Measurements from ENCODE around the gene ENO2. TPM values are rescaled to one million over a fixed set of nuclear protein-coding genes. Genes with fewer than 3 reads are reported as not detected.
"Not testable (repeated sequence)": the region's sequence is repeated elsewhere in the genome, so short reads cannot be mapped to it uniquely, and the experiment has no call there.

ENO2 gene
- total RNA-seq, 2 donors from 2014 or later = 264 to 314 TPM

DNA sequence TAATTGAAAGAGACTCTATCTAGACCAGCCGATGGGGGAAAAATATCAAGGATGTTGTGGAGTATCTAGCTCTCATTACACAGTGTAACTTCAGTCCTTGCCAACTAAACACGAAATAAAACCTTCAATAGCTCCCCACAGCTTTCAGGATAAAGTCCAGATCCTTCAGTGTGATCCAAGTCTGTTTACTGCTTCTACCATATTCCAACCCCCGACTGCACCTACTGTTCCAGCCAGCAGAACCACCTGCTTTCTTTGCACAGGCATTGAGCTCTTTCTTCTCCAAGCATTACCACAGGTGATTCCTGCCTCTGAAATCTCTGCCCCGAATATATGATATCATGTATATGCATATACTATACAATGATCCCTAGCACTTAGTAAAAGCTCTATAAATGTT is 11.9 kb upstream of the ENO2 start:
- no peak overlapping the region for H3K27ac Mint-ChIP-seq
- no peak for DNase-seq (ENCODE audit: low spot score in 2 of 2)
- no peaks in the 10 kb centered on the region for H3K36me3 Mint-ChIP-seq
- no peak for ATAC-seq
- H3K9me3 Mint-ChIP-seq = no peaks in the 10 kb centered on the region

DNA sequence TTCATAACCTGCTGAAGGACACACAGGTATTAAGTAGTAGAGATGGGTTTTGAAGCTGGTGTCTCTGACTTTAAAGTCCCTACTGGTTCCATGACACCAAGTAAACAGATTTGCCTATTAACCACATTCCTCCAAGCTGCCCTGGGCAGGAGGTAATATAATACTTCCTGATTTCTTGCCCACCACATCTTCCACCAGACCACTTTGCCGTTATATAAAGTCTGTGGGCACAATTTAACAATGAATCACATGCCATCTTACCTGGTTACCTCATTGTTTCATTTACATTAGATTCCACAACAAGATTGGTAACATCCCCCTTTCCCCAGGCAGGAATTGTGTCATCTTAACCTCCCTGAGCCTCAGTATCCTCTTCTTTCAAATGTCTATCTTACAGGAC is 10.7 kb upstream of the ENO2 start:
- Mint-ChIP-seq H3K9me3 (no peaks in the 10 kb centered on the region), H3K36me3 (no peaks in the 10 kb centered on the region), H3K27ac (no peak overlapping the region)
- ATAC-seq = no peak
- no peak for DNase-seq (ENCODE audit: low spot score in 2 of 2)

DNA sequence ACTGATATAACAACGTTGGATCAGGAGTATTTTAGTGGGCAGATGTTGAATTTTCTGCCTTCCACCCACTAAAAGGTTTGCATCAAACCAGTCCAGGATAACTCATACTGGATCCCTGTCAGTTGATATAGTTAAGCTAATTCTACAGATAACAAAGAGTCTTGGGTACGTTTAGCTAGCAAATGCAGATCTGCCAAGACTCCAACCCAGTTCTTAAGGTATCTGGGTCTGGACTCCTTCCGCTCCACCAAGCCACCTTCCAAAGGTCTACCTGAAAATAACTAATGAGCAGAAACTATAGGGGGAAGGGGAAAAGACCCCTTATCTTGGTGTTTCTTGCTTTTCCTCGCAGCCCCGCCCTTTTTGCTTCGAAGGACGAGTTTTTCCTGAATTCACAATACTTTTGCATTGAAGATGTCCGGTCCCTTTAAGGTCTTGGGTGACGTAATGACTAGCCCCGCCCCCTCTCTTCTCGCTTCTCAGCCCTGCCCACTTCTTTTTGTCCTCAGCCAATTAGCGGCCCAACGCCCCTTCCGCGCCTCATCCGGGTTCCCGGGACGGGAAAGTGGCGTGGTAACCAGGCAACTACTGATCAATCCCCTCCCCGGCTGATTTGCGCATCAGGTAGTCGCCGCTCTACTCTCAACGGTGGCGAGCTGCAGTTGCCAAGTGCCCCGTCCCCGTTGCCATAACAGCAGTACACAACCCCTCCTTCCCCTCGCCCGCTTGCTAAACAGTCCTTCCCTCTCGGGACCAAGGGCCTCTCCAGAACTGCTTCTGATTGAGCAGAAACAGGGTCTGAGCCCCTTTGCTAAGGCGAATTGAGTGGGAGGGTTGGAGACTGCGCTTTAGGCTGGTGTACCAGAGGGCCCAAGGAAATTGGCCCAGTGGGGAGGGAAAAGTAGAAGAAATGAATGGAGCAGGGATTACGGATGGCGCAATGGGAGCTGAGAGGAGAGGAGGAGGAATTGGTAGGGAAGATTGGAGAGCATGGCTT is 9.8 kb upstream of the ENO2 start, which contains the start of gene LRRC23:
TSS of gene LRRC23 (plus strand) at position 543 of the 997 bp plus-strand sequence. CDS start 812 bp downstream, outside the sequence.
- H3K36me3 Mint-ChIP-seq = no peaks in the 10 kb centered on the region
- DNase-seq (ENCODE audit: low spot score in 2 of 2) = peak; percentile 95 to 97
- peak; percentile 93 to 98 for ATAC-seq
- no peaks in the 10 kb centered on the region for H3K9me3 Mint-ChIP-seq
- H3K27ac Mint-ChIP-seq = no peak within 1 kb of the TSS

DNA sequence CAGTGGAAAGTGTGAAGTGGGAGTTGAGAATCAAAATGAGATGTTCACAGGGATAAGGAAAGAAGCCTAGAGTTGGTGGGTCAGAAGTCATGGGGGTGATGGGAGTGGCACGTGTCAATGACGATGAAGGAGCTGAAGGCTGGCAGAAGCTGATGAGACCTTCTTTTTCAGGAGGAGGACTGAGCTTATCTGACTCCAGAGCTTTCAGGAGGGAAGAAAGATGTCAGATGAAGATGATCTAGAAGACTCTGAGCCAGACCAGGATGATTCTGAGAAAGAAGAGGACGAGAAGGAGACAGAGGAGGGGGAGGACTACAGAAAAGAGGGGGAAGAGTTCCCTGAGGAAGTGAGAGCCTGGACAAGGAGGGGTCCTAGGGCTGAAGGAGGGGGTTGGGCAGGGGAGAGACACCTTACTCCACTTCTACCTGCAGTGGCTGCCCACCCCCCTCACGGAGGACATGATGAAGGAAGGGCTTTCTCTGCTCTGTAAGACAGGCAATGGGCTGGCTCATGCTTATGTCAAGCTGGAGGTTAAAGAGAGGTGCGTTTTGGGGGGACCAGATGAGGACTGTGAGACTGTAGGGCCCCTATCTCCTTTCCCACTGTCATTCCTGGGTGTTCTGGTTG is 8.9 kb upstream of the ENO2 start:
- DNase-seq (ENCODE audit: low spot score in 2 of 2) = no peak
- no peak for ATAC-seq
- H3K9me3 Mint-ChIP-seq = no peaks in the 10 kb centered on the region

DNA sequence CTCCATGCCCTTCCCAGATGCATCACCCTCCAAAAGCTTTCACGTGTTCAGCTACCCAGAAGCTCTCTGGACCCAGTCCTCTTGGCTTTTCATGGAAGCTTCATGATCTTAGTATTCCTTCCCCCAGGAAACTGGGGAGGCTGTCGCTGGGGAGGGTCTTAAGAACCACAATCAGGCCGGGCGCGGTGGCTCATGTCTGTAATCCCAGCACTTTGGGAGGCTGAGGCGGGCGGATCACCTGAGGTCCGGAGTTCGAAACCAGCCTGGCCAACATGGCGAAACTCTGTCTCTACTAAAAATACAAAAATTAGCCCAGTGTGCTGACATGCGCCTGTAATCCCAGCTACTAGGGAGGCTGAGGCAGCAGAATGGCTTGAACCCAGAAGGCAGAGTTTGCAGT is 6.2 kb upstream of the ENO2 start:
- H3K27ac Mint-ChIP-seq; DNase-seq (ENCODE audit: low spot score in 2 of 2); H3K9me3 Mint-ChIP-seq; ATAC-seq; H3K36me3 Mint-ChIP-seq: not testable (repeated sequence)

More for the DNA sequence above, 8.9 kb upstream of the ENO2 start:
- Mint-ChIP-seq H3K36me3 (no peaks in the 10 kb centered on the region), H3K27ac (no peak overlapping the region)

DNA sequence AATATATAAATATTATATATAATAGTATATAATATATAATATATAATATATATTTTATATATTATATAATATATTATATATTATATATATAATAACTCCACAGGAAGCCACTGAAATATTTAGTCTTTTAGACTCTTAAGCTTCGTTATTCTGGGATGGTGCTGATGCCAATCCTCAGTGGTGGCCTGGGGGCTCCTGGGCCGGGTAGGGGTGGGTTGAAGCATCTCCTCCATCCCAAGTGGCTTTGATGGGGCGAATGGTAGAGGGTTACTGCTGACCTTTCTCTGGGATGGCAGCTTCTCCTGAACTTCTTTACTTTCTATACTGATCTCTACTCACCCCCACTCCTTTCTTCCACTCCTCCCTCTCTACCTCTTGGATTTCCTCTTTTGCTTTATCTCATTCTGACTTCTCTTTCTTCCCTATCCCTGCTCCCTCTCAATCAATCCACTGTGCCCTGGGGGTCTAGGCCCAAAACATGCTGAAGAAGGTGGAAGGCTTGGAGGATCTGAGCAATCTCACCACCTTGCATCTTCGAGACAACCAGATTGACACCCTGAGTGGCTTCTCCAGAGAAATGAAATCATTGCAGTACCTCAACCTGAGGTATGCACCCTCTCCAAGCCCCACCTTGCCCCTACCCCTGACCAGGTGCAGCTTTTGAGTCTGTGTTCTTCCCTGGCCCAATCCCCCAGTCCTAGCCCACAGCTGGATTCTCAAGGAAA is 4.8 kb upstream of the ENO2 start:
- ATAC-seq = peak in 1 of 2 donors; percentile 40
- Mint-ChIP-seq H3K9me3 (no peaks in the 10 kb centered on the region), H3K27ac (no peak overlapping the region), H3K36me3 (no peaks in the 10 kb centered on the region)
- DNase-seq (ENCODE audit: low spot score in 2 of 2) = no peak

DNA sequence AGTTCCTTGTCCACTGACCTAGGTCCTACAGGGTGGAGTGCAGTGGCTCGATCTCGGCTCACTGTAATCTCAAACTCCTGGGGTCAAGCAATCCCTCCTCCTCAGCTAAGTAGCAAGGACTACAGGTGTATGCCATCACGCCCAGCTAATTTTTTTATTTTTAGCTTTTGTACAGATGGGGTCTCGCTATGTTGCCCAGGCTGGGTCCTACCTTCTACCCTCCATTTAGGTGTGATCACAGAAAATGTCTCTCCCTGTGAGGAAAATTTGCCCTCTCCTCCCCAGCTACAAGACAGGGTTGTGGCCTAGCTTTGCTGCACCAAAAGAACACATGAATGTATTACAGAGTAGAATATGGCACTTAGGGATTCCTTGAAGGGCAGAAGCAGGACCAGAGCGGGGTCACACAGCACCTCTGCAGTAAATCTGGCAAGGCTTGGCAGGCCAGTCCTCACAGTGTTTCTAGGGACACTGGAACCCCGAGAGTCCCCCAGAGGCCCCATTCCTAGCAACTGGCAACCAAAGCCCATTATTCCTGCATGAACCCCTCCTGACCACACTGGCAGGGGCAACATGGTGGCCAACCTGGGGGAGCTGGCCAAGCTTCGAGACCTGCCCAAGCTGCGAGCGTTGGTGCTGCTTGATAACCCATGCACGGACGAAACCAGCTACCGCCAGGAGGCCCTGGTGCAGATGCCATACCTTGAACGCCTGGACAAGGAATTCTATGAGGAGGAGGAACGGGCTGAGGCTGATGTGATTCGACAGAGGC is 2.0 kb upstream of the ENO2 start:
- Mint-ChIP-seq H3K27ac (peak overlapping the region in 1 of 2 donors; percentile 73), H3K9me3 (no peaks in the 10 kb centered on the region), H3K36me3 (peaks cover 6 to 26% of the 10 kb centered on the region in 2 donors)
- ATAC-seq = no peak
- no peak for DNase-seq (ENCODE audit: low spot score in 2 of 2)

DNA sequence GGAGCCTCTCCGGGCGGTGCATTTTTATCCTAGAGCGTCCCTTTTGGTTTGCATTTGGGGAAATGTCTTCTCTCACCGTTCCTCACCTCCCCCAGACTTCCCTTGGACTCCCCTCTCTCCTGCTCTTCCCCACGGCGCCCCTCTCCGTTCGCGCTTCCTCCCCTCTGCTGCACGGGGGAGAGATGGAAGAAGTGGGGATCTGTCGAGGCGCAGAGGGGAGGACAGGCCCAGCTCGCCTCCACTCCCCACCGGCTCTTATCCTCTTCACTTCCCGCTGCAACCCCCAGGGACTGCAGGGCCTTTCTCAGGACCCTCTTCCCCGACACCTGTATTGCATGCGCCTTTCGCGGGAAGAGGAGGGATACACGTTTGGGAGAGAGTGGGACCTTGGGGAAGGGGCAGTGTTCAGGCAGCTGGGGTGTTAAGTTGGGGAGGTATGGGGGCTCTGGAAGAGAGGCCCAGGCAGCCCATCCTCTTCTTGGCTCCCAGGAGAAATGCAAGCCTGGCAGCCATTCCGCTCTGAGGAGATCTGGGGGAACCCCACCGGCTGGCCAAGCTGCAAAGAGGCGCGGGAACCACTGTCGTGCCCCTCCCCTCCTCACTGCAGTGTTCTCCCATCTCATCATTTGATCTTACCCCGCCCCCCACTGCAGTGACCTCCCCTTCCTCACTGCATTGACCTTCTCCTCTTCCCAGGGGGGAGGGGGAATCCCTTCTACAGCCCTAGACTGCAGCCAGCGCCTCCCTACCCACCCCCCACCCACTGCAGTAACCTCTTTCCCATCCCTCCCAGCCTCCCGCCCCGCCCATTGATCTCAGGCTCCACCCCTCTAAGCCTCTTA is 788 bp downstream of the ENO2 start:
- DNase-seq (ENCODE audit: low spot score in 2 of 2) (no peak), ATAC-seq (peak in 1 of 2 donors; percentile 9)
- Mint-ChIP-seq H3K9me3 (no peaks in the 10 kb centered on the region), H3K27ac (peak overlapping the region; percentile 73 to 98), H3K36me3 (peaks cover 15 to 36% of the 10 kb centered on the region in 2 donors)

DNA sequence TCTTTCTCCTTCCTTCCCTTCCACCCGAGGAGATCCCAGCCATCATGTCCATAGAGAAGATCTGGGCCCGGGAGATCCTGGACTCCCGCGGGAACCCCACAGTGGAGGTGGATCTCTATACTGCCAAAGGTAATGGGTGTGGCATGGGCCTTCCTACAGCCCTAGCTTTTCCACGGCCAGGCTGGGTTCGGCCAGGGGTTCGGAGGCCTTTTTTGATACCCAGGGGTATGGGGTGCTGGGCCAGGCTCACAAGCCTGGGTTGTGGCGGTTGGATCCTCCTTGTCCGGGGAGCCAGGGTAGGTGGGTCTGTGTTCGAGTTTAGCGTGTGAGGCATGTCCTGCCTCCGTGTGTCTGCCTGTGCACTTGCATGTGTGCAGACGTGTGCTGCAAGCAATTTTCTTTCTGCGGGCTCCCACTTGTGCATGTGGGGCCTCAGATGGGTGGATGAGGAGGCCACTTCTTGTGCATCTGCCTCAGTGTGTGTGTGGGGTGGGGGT is 1.5 kb downstream of the ENO2 start:
- ATAC-seq (no peak), DNase-seq (ENCODE audit: low spot score in 2 of 2) (no peak)
- Mint-ChIP-seq H3K9me3 (no peaks in the 10 kb centered on the region), H3K27ac (peak overlapping the region in 1 of 2 donors; percentile 98), H3K36me3 (peaks cover 15 to 38% of the 10 kb centered on the region in 2 donors)

DNA sequence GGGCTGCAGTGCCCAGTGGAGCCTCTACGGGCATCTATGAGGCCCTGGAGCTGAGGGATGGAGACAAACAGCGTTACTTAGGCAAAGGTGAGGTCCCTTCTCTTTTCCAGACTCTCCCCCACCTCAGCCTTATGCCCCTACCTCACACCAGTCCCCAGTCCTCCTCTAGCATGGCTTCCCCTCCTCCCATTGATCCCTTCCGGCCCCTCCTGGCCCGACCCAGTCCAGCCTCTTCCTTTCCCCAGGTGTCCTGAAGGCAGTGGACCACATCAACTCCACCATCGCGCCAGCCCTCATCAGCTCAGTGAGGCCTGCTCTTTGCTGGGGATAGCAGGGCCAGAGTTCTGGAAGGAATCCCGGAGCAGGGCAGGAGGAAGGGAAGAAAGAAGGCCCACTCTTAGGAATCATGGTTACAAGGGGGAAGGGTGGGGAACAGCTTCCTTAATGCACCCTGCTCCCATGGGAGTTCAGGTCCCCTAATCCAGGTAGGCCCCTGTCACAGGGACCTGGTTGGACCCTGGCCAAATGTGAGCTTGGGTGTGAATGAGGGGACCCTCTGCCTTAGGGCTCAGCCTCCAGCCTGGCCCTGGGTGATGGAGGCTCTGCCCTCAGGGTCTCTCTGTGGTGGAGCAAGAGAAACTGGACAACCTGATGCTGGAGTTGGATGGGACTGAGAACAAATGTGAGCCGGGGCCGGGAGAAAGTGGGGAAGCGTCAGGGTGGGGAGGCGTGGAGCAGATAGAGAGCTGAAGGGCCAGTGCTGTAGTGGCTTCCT is 2.2 kb downstream of the ENO2 start:
- Mint-ChIP-seq H3K36me3 (peaks cover 15 to 39% of the 10 kb centered on the region in 2 donors), H3K9me3 (no peaks in the 10 kb centered on the region), H3K27ac (peak overlapping the region in 1 of 2 donors; percentile 78)
- ATAC-seq = no peak
- DNase-seq (ENCODE audit: low spot score in 2 of 2) = no peak

DNA sequence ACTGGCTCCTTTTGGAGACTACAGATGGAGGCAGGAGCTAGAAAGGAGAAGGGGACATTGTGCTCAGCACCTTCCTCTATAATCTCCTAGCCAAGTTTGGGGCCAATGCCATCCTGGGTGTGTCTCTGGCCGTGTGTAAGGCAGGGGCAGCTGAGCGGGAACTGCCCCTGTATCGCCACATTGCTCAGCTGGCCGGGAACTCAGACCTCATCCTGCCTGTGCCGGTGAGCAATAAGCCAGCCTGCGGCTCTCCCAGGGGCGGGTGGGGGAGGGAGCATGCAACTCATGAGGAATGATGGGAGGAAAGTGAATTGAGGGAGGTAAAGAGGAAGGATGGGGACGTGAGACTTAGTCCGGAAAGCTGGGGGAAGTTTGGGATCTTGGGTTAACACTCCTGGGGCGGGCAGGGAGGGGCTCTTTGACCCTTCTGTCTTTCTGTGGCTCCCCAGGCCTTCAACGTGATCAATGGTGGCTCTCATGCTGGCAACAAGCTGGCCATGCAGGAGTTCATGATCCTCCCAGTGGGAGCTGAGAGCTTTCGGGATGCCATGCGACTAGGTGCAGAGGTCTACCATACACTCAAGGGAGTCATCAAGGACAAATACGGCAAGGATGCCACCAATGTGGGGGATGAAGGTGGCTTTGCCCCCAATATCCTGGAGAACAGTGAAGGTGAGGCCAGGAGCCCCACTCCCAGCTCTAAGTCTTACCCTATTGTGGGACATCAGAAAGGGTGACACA is 3.3 kb downstream of the ENO2 start:
- Mint-ChIP-seq H3K9me3 (no peaks in the 10 kb centered on the region), H3K27ac (no peak overlapping the region), H3K36me3 (peaks cover 15 to 45% of the 10 kb centered on the region in 2 donors)
- DNase-seq (ENCODE audit: low spot score in 2 of 2) = no peak
- no peak for ATAC-seq

DNA sequence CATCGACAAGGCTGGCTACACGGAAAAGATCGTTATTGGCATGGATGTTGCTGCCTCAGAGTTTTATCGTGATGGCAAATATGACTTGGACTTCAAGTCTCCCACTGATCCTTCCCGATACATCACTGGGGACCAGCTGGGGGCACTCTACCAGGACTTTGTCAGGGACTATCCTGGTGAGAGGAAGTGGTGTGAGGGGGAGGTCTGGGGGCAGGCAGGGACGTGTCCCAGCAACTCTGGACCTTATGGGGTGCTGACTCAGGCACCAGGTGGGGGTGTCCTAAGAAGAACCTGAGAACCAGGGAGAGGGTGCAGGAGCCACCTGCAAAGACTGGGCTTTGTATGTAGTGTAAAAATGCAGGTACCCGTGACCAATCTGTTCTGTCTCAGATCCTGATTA is 5.2 kb downstream of the ENO2 start:
- Mint-ChIP-seq H3K27ac (peak overlapping the region in 1 of 2 donors; percentile 36), H3K36me3 (peaks cover 15 to 45% of the 10 kb centered on the region in 2 donors), H3K9me3 (no peaks in the 10 kb centered on the region)
- DNase-seq (ENCODE audit: low spot score in 2 of 2) = no peak
- ATAC-seq = no peak

DNA sequence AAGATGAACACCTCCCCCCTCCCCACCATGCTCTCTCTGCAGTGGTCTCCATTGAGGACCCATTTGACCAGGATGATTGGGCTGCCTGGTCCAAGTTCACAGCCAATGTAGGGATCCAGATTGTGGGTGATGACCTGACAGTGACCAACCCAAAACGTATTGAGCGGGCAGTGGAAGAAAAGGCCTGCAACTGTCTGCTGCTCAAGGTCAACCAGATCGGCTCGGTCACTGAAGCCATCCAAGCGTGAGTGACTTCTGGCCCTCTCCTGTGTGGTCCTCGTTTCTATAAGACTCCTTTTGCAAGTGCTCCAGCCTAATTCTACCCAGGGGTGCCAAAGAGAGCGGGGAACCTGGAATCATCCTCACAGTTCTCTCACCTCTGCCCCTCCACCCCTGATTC is 7.2 kb downstream of the ENO2 start:
- Mint-ChIP-seq H3K27ac (peak overlapping the region in 1 of 2 donors; percentile 39), H3K36me3 (peaks cover 9 to 26% of the 10 kb centered on the region in 2 donors), H3K9me3 (no peaks in the 10 kb centered on the region)
- DNase-seq (ENCODE audit: low spot score in 2 of 2) = no peak
- ATAC-seq = no peak

All from activated naive CD4-positive, alpha-beta T cell treated with anti-CD3 and anti-CD28 coated beads, Interleukin-2, amount 50 U/mL, for 72 hours (primary cell).